ENCODE results near the gene PRRC2A.
A peak's percentile ranks its signal among the peaks of the same experiment; 100 is the strongest.

The PRRC2A gene

DNA sequence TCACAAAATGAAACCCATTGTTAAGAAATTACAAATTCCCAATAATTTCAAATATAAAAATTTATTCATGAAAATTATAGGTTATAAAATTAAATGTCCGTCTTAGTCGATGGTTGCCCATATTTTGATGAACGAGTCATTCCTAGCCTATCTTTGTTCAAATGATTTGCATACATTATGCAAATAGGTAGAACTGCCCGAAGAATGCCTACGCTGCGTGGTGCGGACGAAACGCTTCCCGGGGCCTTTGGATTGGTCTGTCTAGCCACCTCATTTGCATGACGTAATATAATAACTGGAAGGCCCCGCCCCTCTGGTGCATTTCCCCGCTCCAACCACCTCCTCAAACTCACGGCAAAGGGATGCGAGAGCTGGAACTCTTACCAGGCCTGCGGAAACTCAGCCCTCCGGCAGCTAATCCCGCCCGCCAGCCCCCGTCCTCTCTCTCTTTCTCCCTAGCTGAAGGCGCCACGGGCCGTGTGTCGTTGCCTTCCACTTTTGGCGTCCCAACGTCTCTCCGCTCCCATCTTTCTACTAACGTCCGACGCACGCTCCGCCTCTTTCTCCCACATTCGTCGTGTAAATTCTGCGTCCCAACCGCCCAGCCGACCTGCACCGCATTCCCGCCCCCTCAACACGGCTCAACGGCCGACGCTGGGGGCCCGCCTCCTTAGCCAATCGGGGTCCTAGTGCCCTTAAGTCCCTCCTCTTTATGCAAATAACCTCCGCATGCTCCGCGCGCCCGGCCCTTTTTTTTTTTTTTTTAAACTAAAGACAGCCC, 520 bp upstream of the PRRC2A start:
- peaks cover 19% of the 10 kb centered on the region for H3K4me1 ChIP-seq (ENCODE audit: control insufficient read depth, insufficient read depth, low read length)
- peaks cover under 1% of the 10 kb centered on the region for H3K36me3 ChIP-seq (ENCODE audit: control insufficient read depth, insufficient read depth, low read length)
- H3K9me3 ChIP-seq (ENCODE audit: control insufficient read depth, low read length): no peaks in the 10 kb centered on the region
- peak overlapping the region; percentile 67 for H3K4me3 ChIP-seq (ENCODE audit: low read length)
- peak overlapping the region; percentile 77 for H3K9ac ChIP-seq (ENCODE audit: low read length)
- no peaks in the 10 kb centered on the region for H3K27me3 ChIP-seq (ENCODE audit: control insufficient read depth, insufficient read depth, low read length)

DNA sequence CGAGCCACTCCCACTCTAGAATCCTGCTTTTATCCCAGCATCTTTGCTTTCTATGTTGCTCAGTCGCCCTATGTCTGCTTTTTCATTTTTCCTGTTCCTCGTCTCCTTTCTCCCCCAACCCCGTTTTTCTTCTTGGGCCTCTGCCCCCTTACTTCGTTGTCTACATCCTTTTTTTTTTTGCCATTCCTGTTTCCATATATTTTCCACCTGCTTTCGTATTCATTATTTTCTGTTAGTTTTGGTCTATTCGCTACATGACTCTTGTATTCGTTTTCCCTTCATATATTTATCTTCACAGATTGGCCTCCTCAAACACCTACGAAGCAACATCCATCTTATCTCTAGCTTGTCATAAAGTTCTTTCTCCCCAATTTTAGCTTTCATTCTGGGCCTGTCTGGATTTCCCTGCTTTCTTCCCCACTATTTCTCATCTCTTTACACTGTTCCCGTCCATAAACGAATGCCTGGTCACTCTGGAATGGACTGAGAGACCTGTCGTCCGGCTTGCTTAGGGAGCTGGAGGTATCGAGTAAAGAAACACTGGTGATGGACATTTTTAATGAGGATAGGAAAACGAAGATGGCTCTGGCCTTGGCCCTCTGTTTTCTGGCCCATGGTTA, 915 bp downstream of the PRRC2A start:
- peaks cover 10% of the 10 kb centered on the region for H3K36me3 ChIP-seq (ENCODE audit: control insufficient read depth, insufficient read depth, low read length)
- peak overlapping the region; percentile 82 for H3K4me3 ChIP-seq (ENCODE audit: low read length)
- H3K4me1 ChIP-seq (ENCODE audit: control insufficient read depth, insufficient read depth, low read length): peaks cover 19% of the 10 kb centered on the region
- no peaks in the 10 kb centered on the region for H3K27me3 ChIP-seq (ENCODE audit: control insufficient read depth, insufficient read depth, low read length)
- H3K9me3 ChIP-seq (ENCODE audit: control insufficient read depth, low read length): no peaks in the 10 kb centered on the region
- H3K9ac ChIP-seq (ENCODE audit: low read length): peak overlapping the region; percentile 98

DNA sequence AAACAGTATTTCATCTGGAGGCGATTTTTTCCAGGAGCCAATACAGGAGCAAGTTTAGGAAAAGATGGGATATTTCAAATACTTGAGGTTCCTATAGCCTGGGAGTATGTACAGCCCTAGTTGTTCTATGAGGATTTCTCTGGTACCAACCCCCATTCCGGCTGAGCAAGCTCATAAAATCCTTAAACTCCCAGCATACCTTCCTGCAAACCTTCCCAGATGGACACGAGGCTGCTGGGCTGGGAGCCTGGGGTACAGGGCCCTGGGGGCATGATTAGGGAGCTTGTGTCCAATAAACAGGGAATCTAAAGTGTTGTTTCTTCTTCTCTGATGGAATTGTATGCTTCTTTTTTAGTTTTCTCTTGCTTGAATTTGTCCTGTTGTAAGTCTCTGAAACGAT, 1.5 kb downstream of the PRRC2A start:
- H3K36me3 ChIP-seq (ENCODE audit: control insufficient read depth, insufficient read depth, low read length): peaks cover 13% of the 10 kb centered on the region
- H3K4me1 ChIP-seq (ENCODE audit: control insufficient read depth, insufficient read depth, low read length): peaks cover 19% of the 10 kb centered on the region
- no peaks in the 10 kb centered on the region for H3K27me3 ChIP-seq (ENCODE audit: control insufficient read depth, insufficient read depth, low read length)
- H3K4me3 ChIP-seq (ENCODE audit: low read length): peak overlapping the region; percentile 82
- no peaks in the 10 kb centered on the region for H3K9me3 ChIP-seq (ENCODE audit: control insufficient read depth, low read length)
- peak overlapping the region; percentile 98 for H3K9ac ChIP-seq (ENCODE audit: low read length)

DNA sequence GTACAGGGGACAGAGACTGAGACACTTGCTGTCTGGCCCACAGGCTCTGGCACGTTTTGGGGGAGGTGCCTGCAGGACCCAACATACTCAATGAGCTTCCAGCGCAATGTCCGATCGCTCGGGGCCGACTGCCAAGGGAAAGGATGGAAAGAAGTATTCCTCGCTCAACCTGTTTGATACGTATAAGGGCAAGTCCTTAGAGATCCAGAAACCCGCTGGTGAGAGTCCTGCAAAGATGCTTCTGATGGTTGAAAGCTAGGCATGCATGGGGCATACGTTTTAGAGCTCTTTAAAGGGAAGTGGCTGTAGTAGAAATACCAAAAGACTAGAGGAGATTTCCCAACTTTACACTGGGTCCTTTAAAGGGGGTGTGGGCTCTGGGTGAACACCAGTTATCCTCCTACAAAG, 2.2 kb downstream of the PRRC2A start:
- Histone ChIP-seq H3K9ac (ENCODE audit: low read length) (peak overlapping the region; percentile 98), H3K4me1 (ENCODE audit: control insufficient read depth, insufficient read depth, low read length) (peaks cover 19% of the 10 kb centered on the region), H3K4me3 (ENCODE audit: low read length) (no peak overlapping the region), H3K27me3 (ENCODE audit: control insufficient read depth, insufficient read depth, low read length) (no peaks in the 10 kb centered on the region), H3K9me3 (ENCODE audit: control insufficient read depth, low read length) (no peaks in the 10 kb centered on the region), H3K36me3 (ENCODE audit: control insufficient read depth, insufficient read depth, low read length) (peaks cover 17% of the 10 kb centered on the region)

DNA sequence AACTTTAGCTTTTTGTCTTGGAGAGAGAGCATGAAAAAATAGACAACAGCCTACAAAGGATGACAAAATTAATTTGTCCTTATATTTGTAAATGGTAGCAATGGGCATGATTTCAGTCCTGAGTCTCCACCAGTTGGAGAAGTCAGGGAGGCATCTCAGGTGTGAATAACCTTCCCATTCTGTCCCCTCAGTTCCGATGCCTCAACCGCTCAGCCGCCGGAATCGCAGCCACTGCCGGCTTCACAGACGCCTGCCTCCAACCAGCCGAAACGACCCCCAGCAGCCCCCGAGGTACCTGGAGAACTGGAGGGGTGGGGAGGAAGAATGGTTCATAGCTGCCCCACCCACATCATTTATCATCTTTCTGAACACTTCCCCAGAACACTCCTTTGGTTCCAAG, 3.6 kb downstream of the PRRC2A start:
- Histone ChIP-seq H3K9me3 (ENCODE audit: control insufficient read depth, low read length) (no peaks in the 10 kb centered on the region), H3K36me3 (ENCODE audit: control insufficient read depth, insufficient read depth, low read length) (peaks cover 21% of the 10 kb centered on the region), H3K4me3 (ENCODE audit: low read length) (no peak overlapping the region), H3K4me1 (ENCODE audit: control insufficient read depth, insufficient read depth, low read length) (peaks cover 19% of the 10 kb centered on the region), H3K9ac (ENCODE audit: low read length) (no peak overlapping the region), H3K27me3 (ENCODE audit: control insufficient read depth, insufficient read depth, low read length) (no peaks in the 10 kb centered on the region)

DNA sequence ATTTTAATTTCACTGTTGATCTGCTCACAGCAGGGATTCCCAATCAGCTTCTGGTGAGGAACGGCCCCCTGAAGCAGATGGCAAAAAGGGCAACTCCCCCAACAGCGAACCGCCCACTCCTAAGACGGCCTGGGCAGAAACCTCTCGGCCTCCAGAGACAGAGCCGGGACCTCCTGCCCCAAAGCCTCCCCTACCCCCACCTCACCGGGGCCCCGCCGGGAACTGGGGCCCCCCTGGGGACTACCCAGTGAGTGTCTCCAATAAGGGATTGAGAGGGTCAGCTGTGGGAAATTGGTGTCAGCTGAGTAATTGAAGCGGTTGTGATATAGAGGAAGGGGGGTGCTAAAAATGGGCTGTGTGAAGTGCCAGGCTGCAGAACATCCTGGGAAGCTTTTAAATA, 6.4 kb downstream of the PRRC2A start:
- no peaks in the 10 kb centered on the region for H3K9me3 ChIP-seq (ENCODE audit: control insufficient read depth, low read length)
- no peak overlapping the region for H3K4me3 ChIP-seq (ENCODE audit: low read length)
- H3K4me1 ChIP-seq (ENCODE audit: control insufficient read depth, insufficient read depth, low read length): peaks cover 10% of the 10 kb centered on the region
- H3K27me3 ChIP-seq (ENCODE audit: control insufficient read depth, insufficient read depth, low read length): no peaks in the 10 kb centered on the region
- no peak overlapping the region for H3K9ac ChIP-seq (ENCODE audit: low read length)
- peaks cover 30% of the 10 kb centered on the region for H3K36me3 ChIP-seq (ENCODE audit: control insufficient read depth, insufficient read depth, low read length)

DNA sequence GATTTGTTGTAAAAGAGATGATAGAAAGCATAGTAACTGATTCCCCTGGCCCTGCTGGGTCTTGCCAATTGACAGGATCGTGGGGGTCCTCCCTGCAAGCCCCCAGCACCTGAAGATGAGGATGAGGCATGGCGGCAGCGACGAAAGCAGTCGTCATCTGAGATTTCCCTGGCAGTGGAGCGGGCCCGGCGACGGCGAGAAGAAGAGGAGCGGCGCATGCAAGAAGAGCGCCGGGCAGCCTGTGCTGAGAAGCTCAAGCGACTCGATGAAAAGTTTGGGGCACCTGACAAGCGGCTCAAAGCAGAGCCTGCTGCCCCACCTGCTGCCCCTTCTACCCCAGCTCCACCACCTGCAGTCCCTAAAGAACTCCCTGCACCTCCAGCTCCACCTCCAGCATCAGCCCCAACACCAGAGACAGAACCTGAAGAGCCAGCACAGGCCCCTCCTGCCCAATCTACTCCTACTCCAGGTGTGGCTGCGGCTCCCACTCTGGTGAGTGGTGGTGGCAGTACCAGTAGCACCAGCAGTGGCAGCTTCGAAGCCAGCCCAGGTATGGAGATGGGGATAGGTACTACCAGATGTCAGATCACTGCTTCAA, 7.3 kb downstream of the PRRC2A start:
- H3K9me3 ChIP-seq (ENCODE audit: control insufficient read depth, low read length): no peaks in the 10 kb centered on the region
- peaks cover 2% of the 10 kb centered on the region for H3K4me1 ChIP-seq (ENCODE audit: control insufficient read depth, insufficient read depth, low read length)
- H3K4me3 ChIP-seq (ENCODE audit: low read length): no peak overlapping the region
- H3K27me3 ChIP-seq (ENCODE audit: control insufficient read depth, insufficient read depth, low read length): no peaks in the 10 kb centered on the region
- no peak overlapping the region for H3K9ac ChIP-seq (ENCODE audit: low read length)
- H3K36me3 ChIP-seq (ENCODE audit: control insufficient read depth, insufficient read depth, low read length): peaks cover 33% of the 10 kb centered on the region

DNA sequence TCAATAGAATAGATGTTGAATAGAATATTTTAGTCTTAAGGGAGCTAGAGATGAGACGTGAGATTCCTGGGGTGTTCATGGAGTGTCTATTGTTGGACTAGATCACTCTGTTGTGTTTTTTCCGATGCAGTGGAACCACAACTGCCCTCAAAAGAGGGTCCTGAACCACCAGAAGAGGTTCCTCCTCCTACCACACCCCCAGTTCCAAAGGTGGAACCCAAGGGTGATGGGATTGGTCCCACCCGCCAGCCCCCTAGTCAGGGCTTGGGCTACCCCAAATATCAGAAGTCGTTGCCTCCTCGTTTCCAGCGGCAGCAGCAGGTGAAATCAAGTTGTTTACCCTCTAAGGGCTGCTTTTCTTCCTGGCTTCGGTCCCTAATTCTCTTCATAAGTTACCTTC, 8.5 kb downstream of the PRRC2A start:
- peaks cover 33% of the 10 kb centered on the region for H3K36me3 ChIP-seq (ENCODE audit: control insufficient read depth, insufficient read depth, low read length)

DNA sequence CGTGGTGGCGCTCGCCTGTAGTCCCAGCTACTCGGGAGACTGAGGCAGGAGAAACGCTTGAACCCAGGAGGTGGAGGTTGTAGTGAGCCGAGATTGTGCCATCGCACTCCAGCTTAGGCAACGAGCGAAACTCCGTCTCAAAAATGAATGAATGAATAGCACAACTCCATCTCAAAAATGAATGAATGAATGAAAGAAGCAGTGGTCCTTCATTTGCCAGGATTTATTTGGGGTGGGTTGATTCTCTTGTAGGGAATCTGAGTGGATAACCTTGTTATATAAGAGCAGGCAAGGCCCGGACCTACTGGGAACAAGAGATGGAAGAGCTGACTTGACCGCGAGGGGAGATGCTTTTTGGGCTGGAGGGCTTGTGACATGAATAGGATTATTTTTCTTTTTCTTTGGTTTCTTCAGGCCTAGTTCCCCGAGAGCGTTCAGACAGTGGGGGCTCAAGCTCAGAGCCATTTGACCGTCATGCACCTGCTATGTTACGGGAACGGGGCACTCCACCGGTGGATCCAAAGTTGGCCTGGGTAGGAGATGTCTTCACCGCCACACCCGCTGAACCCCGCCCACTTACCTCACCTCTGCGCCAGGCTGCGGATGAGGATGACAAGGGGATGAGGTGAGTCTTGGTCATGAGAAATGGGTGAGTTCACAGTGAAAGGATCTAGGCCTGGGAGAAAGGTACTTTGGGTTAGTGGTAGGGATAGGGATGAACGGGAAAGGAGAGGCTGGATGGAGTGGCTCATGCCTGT, 9.8 kb downstream of the PRRC2A start:
- peaks cover 29% of the 10 kb centered on the region for H3K36me3 ChIP-seq (ENCODE audit: control insufficient read depth, insufficient read depth, low read length)
- no peaks in the 10 kb centered on the region for H3K27me3 ChIP-seq (ENCODE audit: control insufficient read depth, insufficient read depth, low read length)
- no peaks in the 10 kb centered on the region for H3K9me3 ChIP-seq (ENCODE audit: control insufficient read depth, low read length)
- no peaks in the 10 kb centered on the region for H3K4me1 ChIP-seq (ENCODE audit: control insufficient read depth, insufficient read depth, low read length)
- no peak overlapping the region for H3K4me3 ChIP-seq (ENCODE audit: low read length)
- H3K9ac ChIP-seq (ENCODE audit: low read length): no peak overlapping the region

More for the DNA sequence above, 8.5 kb downstream of the PRRC2A start:
- Histone ChIP-seq H3K27me3 (ENCODE audit: control insufficient read depth, insufficient read depth, low read length) (no peaks in the 10 kb centered on the region), H3K4me3 (ENCODE audit: low read length) (no peak overlapping the region), H3K9ac (ENCODE audit: low read length) (no peak overlapping the region), H3K4me1 (ENCODE audit: control insufficient read depth, insufficient read depth, low read length) (no peaks in the 10 kb centered on the region), H3K9me3 (ENCODE audit: control insufficient read depth, low read length) (no peaks in the 10 kb centered on the region)

DNA sequence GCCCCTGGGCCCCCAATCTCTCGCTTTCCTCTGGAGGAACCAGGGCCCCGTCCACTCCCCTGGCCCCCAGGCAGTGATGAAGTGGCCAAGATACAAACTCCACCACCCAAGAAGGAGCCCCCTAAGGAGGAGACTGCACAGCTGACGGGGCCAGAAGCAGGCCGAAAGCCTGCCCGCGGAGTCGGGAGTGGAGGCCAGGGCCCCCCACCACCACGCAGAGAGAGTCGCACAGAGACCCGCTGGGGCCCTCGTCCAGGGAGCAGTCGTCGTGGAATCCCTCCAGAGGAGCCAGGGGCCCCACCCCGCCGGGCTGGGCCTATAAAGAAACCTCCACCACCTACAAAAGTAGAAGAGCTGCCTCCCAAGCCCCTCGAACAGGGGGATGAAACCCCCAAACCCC, 10.7 kb downstream of the PRRC2A start:
- Histone ChIP-seq H3K4me1 (ENCODE audit: control insufficient read depth, insufficient read depth, low read length) (no peaks in the 10 kb centered on the region), H3K9ac (ENCODE audit: low read length) (no peak overlapping the region), H3K36me3 (ENCODE audit: control insufficient read depth, insufficient read depth, low read length) (peaks cover 25% of the 10 kb centered on the region), H3K9me3 (ENCODE audit: control insufficient read depth, low read length) (no peaks in the 10 kb centered on the region), H3K4me3 (ENCODE audit: low read length) (no peak overlapping the region), H3K27me3 (ENCODE audit: control insufficient read depth, insufficient read depth, low read length) (no peaks in the 10 kb centered on the region)

DNA sequence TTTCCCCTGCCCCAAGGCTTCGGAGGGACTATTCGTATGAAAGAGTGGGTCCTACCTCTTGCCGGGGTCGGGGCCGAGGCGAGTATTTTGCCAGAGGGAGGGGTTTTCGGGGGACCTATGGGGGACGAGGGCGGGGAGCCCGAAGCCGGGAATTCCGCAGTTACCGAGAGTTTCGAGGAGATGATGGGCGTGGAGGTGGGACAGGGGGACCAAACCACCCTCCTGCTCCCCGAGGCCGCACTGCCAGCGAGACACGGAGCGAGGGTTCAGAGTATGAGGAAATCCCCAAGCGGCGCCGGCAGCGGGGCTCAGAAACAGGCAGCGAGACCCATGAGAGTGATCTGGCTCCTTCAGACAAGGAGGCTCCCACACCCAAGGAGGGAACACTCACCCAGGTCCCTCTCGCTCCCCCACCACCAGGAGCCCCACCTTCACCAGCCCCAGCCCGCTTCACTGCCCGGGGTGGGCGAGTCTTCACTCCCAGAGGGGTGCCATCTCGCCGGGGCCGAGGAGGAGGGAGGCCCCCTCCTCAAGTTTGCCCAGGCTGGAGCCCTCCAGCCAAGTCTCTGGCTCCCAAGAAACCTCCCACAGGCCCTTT, 11.3 kb downstream of the PRRC2A start:
- Histone ChIP-seq H3K9ac (ENCODE audit: low read length) (no peak overlapping the region), H3K4me3 (ENCODE audit: low read length) (no peak overlapping the region), H3K9me3 (ENCODE audit: control insufficient read depth, low read length) (no peaks in the 10 kb centered on the region), H3K36me3 (ENCODE audit: control insufficient read depth, insufficient read depth, low read length) (peaks cover 20% of the 10 kb centered on the region), H3K27me3 (ENCODE audit: control insufficient read depth, insufficient read depth, low read length) (no peaks in the 10 kb centered on the region), H3K4me1 (ENCODE audit: control insufficient read depth, insufficient read depth, low read length) (no peaks in the 10 kb centered on the region)

All from mucosa of stomach (tissue), 1 donor.